SU-DHL-6 (cell line): ENCODE results near the gene HGS.

Experiments
- H2AFZ ChIP-seq: fragments of 200-600 bp; sonication (generic); 2 replicates; pipeline ENCODE4 v1.6.1; 2014; ENCODE audit warnings: low read depth, mild to moderate bottlenecking, moderate library complexity, mixed read lengths, antibody characterized with exemption, low read length; ENCODE audit not compliant: severe bottlenecking
- H3F3A ChIP-seq: fragments of 200-600 bp; shearing (Covaris generic); 2 replicates; pipeline ENCODE4 v1.6.0; 2016; ENCODE audit warnings: antibody characterized with exemption, mild to moderate bottlenecking; ENCODE audit not compliant: insufficient read depth
- H3K27ac ChIP-seq: fragments of 200-600 bp; sonication (generic); 2 replicates; pipeline ENCODE4 v1.5.1; 2016; ENCODE audit warnings: low read depth, mild to moderate bottlenecking, low read length, moderate library complexity, mixed read lengths
- H3K27me3 ChIP-seq: fragments of 200-600 bp; sonication (generic), shearing (Covaris generic); 2 replicates; pipeline ENCODE4 v1.6.0; 2014; ENCODE audit warnings: mild to moderate bottlenecking, low read length
- H3K36me3 ChIP-seq: fragments of 200-600 bp; sonication (generic); 2 replicates; pipeline ENCODE4 v1.6.1; 2014; ENCODE audit warnings: mild to moderate bottlenecking, low read length, mixed read lengths
- H3K4me2 ChIP-seq: fragments of 300-600, 200-600 bp; shearing (Covaris generic), sonication (generic); 2 replicates; pipeline ENCODE4 v1.6.0; 2014; ENCODE audit warnings: low read length, low read depth, mild to moderate bottlenecking; ENCODE audit not compliant: poor library complexity, severe bottlenecking
- H3K4me3 ChIP-seq: fragments of 200-600 bp; sonication (generic); 2 replicates; pipeline ENCODE4 v1.5.1; 2014; ENCODE audit warnings: antibody characterized with exemption, low read length, mild to moderate bottlenecking, mixed read lengths; ENCODE audit not compliant: insufficient read depth, poor library complexity, severe bottlenecking
- H3K79me2 ChIP-seq: fragments of 200-600 bp; sonication (generic); 2 replicates; pipeline ENCODE4 v1.6.1; 2014; ENCODE audit warnings: mild to moderate bottlenecking, low read length, moderate library complexity; ENCODE audit not compliant: insufficient read depth
- H3K9ac ChIP-seq: fragments of 200-600 bp; sonication (generic); 2 replicates; pipeline ENCODE4 v1.7.0; 2014; ENCODE audit warnings: mild to moderate bottlenecking, low read length
- H3K9me2 ChIP-seq: fragments of 200-600 bp; sonication (generic); replicated peaks from 2 replicates; pipeline ENCODE4 v1.6.1; 2014; ENCODE audit warnings: low read length; ENCODE audit not compliant: insufficient read depth
- H3K9me3 ChIP-seq: fragments of 200-600 bp; sonication (generic); 2 replicates; pipeline ENCODE4 v1.6.1; 2014; ENCODE audit warnings: low read length, mixed read lengths; ENCODE audit not compliant: insufficient read depth
- H4K20me1 ChIP-seq: fragments of 200-600 bp; sonication (generic); 2 replicates; pipeline ENCODE4 v1.6.1; 2014; ENCODE audit warnings: low read depth, mild to moderate bottlenecking, antibody characterized with exemption, low read length, moderate library complexity, mixed read lengths
- CTCF ChIP-seq: fragments of 200-600 bp; sonication (generic); IDR thresholded peaks from one replicate; pipeline ENCODE4 v1.5.1; 2017; ENCODE audit warnings: antibody characterized with exemption, mild to moderate bottlenecking, low read length, moderate library complexity; ENCODE audit not compliant: insufficient read depth, poor library complexity, severe bottlenecking
- EZH2phosphoT487 ChIP-seq: fragments of 200-600 bp; sonication (generic), shearing (Covaris generic); conservative IDR thresholded peaks from 2 replicates; pipeline ENCODE4 v1.6.1; 2018; ENCODE audit warnings: mild to moderate bottlenecking, antibody characterized with exemption, low read length, moderate library complexity, mixed read lengths

HGS gene

GRCh38 chr17:81636505-81637288 is 47.1 kb upstream of the HGS start, which contains the start of the genes NPLOC4 and TSPAN10:
Gene NPLOC4, minus strand, starts transcription at chr17:81637112. Its CDS starts 182 bp downstream, at chr17:81636930.
Gene TSPAN10, plus strand, starts transcription at chr17:81637196. Its CDS starts 5,217 bp downstream, at chr17:81642413.
- no peaks in the 10 kb centered on the region for H3K9me2 ChIP-seq
- peak within 1 kb of the TSS; percentile 93 for H3K4me2 ChIP-seq
- no peaks in the 10 kb centered on the region for H3K9me3 ChIP-seq
- H3K27ac ChIP-seq = peak within 1 kb of the TSS; percentile 31; the same call in 1 of the 2 replicates
- peak within 1 kb of the TSS; percentile 86 for H3K4me3 ChIP-seq
- peak within 1 kb of the TSS; percentile 96 for H3K9ac ChIP-seq
- H4K20me1 ChIP-seq = no peaks in the 10 kb centered on the region; the same call in 1 of the 2 replicates
- TF ChIP-seq CTCF (no peak), EZH2phosphoT487 (no peak)
- H3K79me2 ChIP-seq = peaks cover 50% of the 10 kb centered on the region
- peak within 1 kb of the TSS; percentile 95 for H2AFZ ChIP-seq
- no peaks in the 10 kb centered on the region for H3F3A ChIP-seq
- H3K27me3 ChIP-seq = no peaks in the 10 kb centered on the region
- no peaks in the 10 kb centered on the region for H3K36me3 ChIP-seq

- H3K4me3 ChIP-seq = no peak overlapping the region
- no peaks in the 10 kb centered on the region for H3K9me2 ChIP-seq
- no peak overlapping the region for H3K9ac ChIP-seq
- H2AFZ ChIP-seq = no peak overlapping the region
- no peak overlapping the region for H3K4me2 ChIP-seq
- H3K9me3 ChIP-seq = no peaks in the 10 kb centered on the region
- no peaks in the 10 kb centered on the region; the same call in 1 of the 2 replicates for H4K20me1 ChIP-seq
- no peaks in the 10 kb centered on the region for H3K27me3 ChIP-seq
- H3K79me2 ChIP-seq = peaks cover 30% of the 10 kb centered on the region
- H3K36me3 ChIP-seq = no peaks in the 10 kb centered on the region
- no peaks in the 10 kb centered on the region for H3F3A ChIP-seq
- TF ChIP-seq CTCF = no peak
- TF ChIP-seq EZH2phosphoT487 = no peak
- no peak overlapping the region for H3K27ac ChIP-seq
Measured at GRCh38 chr17:81638683-81639082, 45.1 kb upstream of the HGS start.

- Histone ChIP-seq H3K27me3 (no peaks in the 10 kb centered on the region), H3K9me2 (no peaks in the 10 kb centered on the region), H3K9ac (no peak overlapping the region), H2AFZ (no peak overlapping the region), H3F3A (no peaks in the 10 kb centered on the region), H3K27ac (no peak overlapping the region), H4K20me1 (no peaks in the 10 kb centered on the region; the same call in 1 of the 2 replicates), H3K79me2 (peaks cover 17% of the 10 kb centered on the region), H3K4me3 (no peak overlapping the region), H3K9me3 (no peaks in the 10 kb centered on the region), H3K36me3 (no peaks in the 10 kb centered on the region), H3K4me2 (no peak overlapping the region)
- TF ChIP-seq EZH2phosphoT487 (no peak), CTCF (no peak)
Measured at GRCh38 chr17:81640011-81640410, 43.8 kb upstream of the HGS start.
